LoVo (cell line): ENCODE results near the gene CCDC88C.
"Not testable (repeated sequence)": the region's sequence is repeated elsewhere in the genome, so short reads cannot be mapped to it uniquely, and the experiment has no call there.

Source experiments
- DNase-seq: peaks from one replicate; pipeline ENCODE4 v3.0.0-alpha.2; 2016; ENCODE audit warnings: low spot score

Gene CCDC88C

GRCh38 chr14:91418387-91419043 is 895 bp upstream of the CCDC88C start:
- peak; percentile 53 for DNase-seq

GRCh38 chr14:91417983-91418386 is 365 bp upstream of the CCDC88C start:
- peak; percentile 68 for DNase-seq

- DNase-seq, result no peak
These were observed 888 bp downstream of the CCDC88C start for GRCh38 chr14:91416744-91417119.

- no peak for DNase-seq
These were observed 1.6 kb downstream of the CCDC88C start for GRCh38 chr14:91415794-91416743.

- DNase-seq, result no peak
These were observed 3.2 kb downstream of the CCDC88C start for GRCh38 chr14:91414475-91414833.

GRCh38 chr14:91413547-91414474 is 3.8 kb downstream of the CCDC88C start:
- DNase-seq, result no peak

GRCh38 chr14:91412939-91413338 is 4.7 kb downstream of the CCDC88C start:
- no peak for DNase-seq

GRCh38 chr14:91410771-91411536 is 6.7 kb downstream of the CCDC88C start:
- no peak for DNase-seq

- no peak for DNase-seq
These were observed 7.5 kb downstream of the CCDC88C start for GRCh38 chr14:91409928-91410718.

GRCh38 chr14:91409240-91409639 is 8.4 kb downstream of the CCDC88C start:
- not testable (repeated sequence) for DNase-seq

GRCh38 chr14:91406982-91407381 is 10.6 kb downstream of the CCDC88C start:
- DNase-seq, result no peak

GRCh38 chr14:91406451-91406850 is 11.2 kb downstream of the CCDC88C start:
- DNase-seq, result no peak

GRCh38 chr14:91405724-91406435 is 11.7 kb downstream of the CCDC88C start:
- DNase-seq, result no peak

GRCh38 chr14:91405241-91405721 is 12.3 kb downstream of the CCDC88C start:
- no peak for DNase-seq

GRCh38 chr14:91402771-91403600 is 14.6 kb downstream of the CCDC88C start:
- DNase-seq, result peak; percentile 39

GRCh38 chr14:91402348-91402747 is 15.3 kb downstream of the CCDC88C start:
- DNase-seq, result no peak

GRCh38 chr14:91401751-91402150 is 15.9 kb downstream of the CCDC88C start:
- no peak for DNase-seq

GRCh38 chr14:91400696-91401095 is 16.9 kb downstream of the CCDC88C start:
- no peak for DNase-seq
